ENCODE data around the gene PIK3R5. TPM values are rescaled to one million over a fixed set of nuclear protein-coding genes. Genes with fewer than 3 reads are reported as not detected.

PIK3R5 gene
- total and polyA plus RNA-seq, 2 donors (not counting 1 experiment from before 2014, with no cell fraction given): 63.1 to 70.0 TPM

- Histone ChIP-seq H4K20me1 (ENCODE audit: control insufficient read depth, insufficient read depth, low read length, poor library complexity, severe bottlenecking) (no peaks in the 10 kb centered on the region), H3K4me3 (ENCODE audit: control extremely low read depth in 1 of 5, extremely low read depth in 1 of 5, insufficient read depth in 1 of 5, low read depth in 2 of 5, low read length in 4 of 5) (no peak overlapping the region), H3K4me2 (replicated peaks; ENCODE audit: low read depth, low read length, poor library complexity, severe bottlenecking) (peak overlapping the region; percentile 93), H3K27me3 (replicated peaks in 1 of 4; ENCODE audit: control extremely low read depth in 1 of 4, control insufficient read depth in 3 of 4, insufficient read depth in 4 of 4, low read length in 3 of 4) (peaks cover 0 to 43% (median 22%) of the 10 kb centered on the region in 4 experiments), H3K36me3 (replicated peaks in 1 of 2; ENCODE audit: control extremely low read depth in 1 of 2, control insufficient read depth in 1 of 2, extremely low read depth in 1 of 2, insufficient read depth in 2 of 2, low read length in 1 of 2) (no peaks in the 10 kb centered on the region), H3K27ac (ENCODE audit: low read length in 2 of 2) (no peak overlapping the region), H3K9me3 (ENCODE audit: control extremely low read depth in 1 of 3, control insufficient read depth in 2 of 3, insufficient read depth in 1 of 3, low read length in 2 of 3) (peaks cover 0 to 26% (median 0%) of the 10 kb centered on the region in 3 donors), H3K9ac (ENCODE audit: low read length) (no peak overlapping the region), H2AFZ (ENCODE audit: insufficient read depth, low read depth, low read length, poor library complexity, severe bottlenecking) (no peak overlapping the region), H3K79me2 (ENCODE audit: control insufficient read depth, insufficient read depth, low read length) (no peaks in the 10 kb centered on the region), H3K4me1 (ENCODE audit: control insufficient read depth in 2 of 2, insufficient read depth in 2 of 2, low read length in 2 of 2) (peaks cover 32 to 34% of the 10 kb centered on the region in 2 donors)
- TF ChIP-seq CTCF (IDR thresholded peaks at IDR 0.05): no peak
- TF ChIP-seq EZH2 (IDR thresholded peaks at IDR 0.05; ENCODE audit: borderline replicate concordance, insufficient read depth, low read depth, low read length, poor library complexity, severe bottlenecking): no peak
- ChIA-PET CTCF (interaction anchor here (1.4 to 2.7 kb wide), 4 partner anchors 17 to 107 kb away, joined by 3 to 13 read pairs (median 4); no protein-coding TSS in a partner anchor), POLR2A (no interaction called here)
- 0% methylated on average over 1 of the region's 3 CpGs for WGBS (ENCODE audit: insufficient coverage)
- no peak for ATAC-seq (ENCODE audit: low read depth)
- intact Hi-C loops (cut with micrococcal nuclease): no loop called here
- Mint-ChIP-seq H3K27me3 (peaks cover 35% of the 10 kb centered on the region), H3K4me3 (peak overlapping the region; percentile 74), H3K9me3 (ENCODE audit: insufficient read depth) (no peaks in the 10 kb centered on the region), H3K4me1 (peaks cover 33% of the 10 kb centered on the region), H3K27ac (peak overlapping the region; percentile 38)
- DNase-seq: peak; percentile 55
These were observed 36.1 kb upstream of the PIK3R5 start for GRCh38 chr17:9001559-9001958.

GRCh38 chr17:8997994-8998628 is 32.6 kb upstream of the PIK3R5 start:
- intact Hi-C loops (cut with micrococcal nuclease): loop anchor here (1.0 to 5.0 kb wide), 7 partner anchors 32 to 937 kb away; partner anchors contain the start of genes MFSD6L and RPL26
- POLR2A ChIA-PET: interaction anchor here (1.3 kb wide), 1 partner anchor 56 kb away, joined by 3 read pairs; no protein-coding TSS in a partner anchor
- DNase-seq (peak; percentile 85), ATAC-seq (ENCODE audit: low read depth) (peak; percentile 79)
- H3K4me1 ChIP-seq (ENCODE audit: control insufficient read depth in 2 of 2, insufficient read depth in 2 of 2, low read length in 2 of 2): peaks cover 17 to 18% of the 10 kb centered on the region in 2 donors
- H3K4me1 Mint-ChIP-seq: peaks cover 22% of the 10 kb centered on the region
- H3K79me2 ChIP-seq (ENCODE audit: control insufficient read depth, insufficient read depth, low read length): no peaks in the 10 kb centered on the region
- WGBS (ENCODE audit: insufficient coverage): 71% methylated on average over 1 of the region's 9 CpGs
- no peaks in the 10 kb centered on the region for H3K36me3 ChIP-seq (replicated peaks in 1 of 2; ENCODE audit: control extremely low read depth in 1 of 2, control insufficient read depth in 1 of 2, extremely low read depth in 1 of 2, insufficient read depth in 2 of 2, low read length in 1 of 2)
- peaks cover 15% of the 10 kb centered on the region for H3K27me3 Mint-ChIP-seq
- peaks cover 0 to 17% (median 9%) of the 10 kb centered on the region in 4 experiments for H3K27me3 ChIP-seq (replicated peaks in 1 of 4; ENCODE audit: control extremely low read depth in 1 of 4, control insufficient read depth in 3 of 4, insufficient read depth in 4 of 4, low read length in 3 of 4)
- H3K4me3 Mint-ChIP-seq: no peak overlapping the region
- H3K9me3 ChIP-seq (ENCODE audit: control extremely low read depth in 1 of 3, control insufficient read depth in 2 of 3, insufficient read depth in 1 of 3, low read length in 2 of 3): peaks cover 0 to 14% (median 0%) of the 10 kb centered on the region in 3 donors
- no peak overlapping the region for H3K4me3 ChIP-seq (ENCODE audit: control extremely low read depth in 1 of 5, extremely low read depth in 1 of 5, insufficient read depth in 1 of 5, low read depth in 2 of 5, low read length in 4 of 5)
- H3K27ac Mint-ChIP-seq: no peak overlapping the region
- TF ChIP-seq CTCF (IDR thresholded peaks at IDR 0.05): peak; percentile 99
- no peak for TF ChIP-seq EZH2 (IDR thresholded peaks at IDR 0.05; ENCODE audit: borderline replicate concordance, insufficient read depth, low read depth, low read length, poor library complexity, severe bottlenecking)
- H2AFZ ChIP-seq (ENCODE audit: insufficient read depth, low read depth, low read length, poor library complexity, severe bottlenecking): no peak overlapping the region
- CTCF ChIA-PET: interaction anchor here (0.7 to 5.5 kb wide), 40 partner anchors 10 to 942 kb away, joined by 3 to 41 read pairs (median 5); partner anchors contain the start of genes MFSD6L, NTN1 and PIK3R5
- H3K9me3 Mint-ChIP-seq (ENCODE audit: insufficient read depth): no peaks in the 10 kb centered on the region
- H3K27ac ChIP-seq (ENCODE audit: low read length in 2 of 2): no peak overlapping the region
- H3K4me2 ChIP-seq (replicated peaks; ENCODE audit: low read depth, low read length, poor library complexity, severe bottlenecking): no peak overlapping the region
- no peaks in the 10 kb centered on the region for H4K20me1 ChIP-seq (ENCODE audit: control insufficient read depth, insufficient read depth, low read length, poor library complexity, severe bottlenecking)
- H3K9ac ChIP-seq (ENCODE audit: low read length): no peak overlapping the region

All from B cell (primary cell).